ENCODE measurements around the gene MXD4.

DNA sequence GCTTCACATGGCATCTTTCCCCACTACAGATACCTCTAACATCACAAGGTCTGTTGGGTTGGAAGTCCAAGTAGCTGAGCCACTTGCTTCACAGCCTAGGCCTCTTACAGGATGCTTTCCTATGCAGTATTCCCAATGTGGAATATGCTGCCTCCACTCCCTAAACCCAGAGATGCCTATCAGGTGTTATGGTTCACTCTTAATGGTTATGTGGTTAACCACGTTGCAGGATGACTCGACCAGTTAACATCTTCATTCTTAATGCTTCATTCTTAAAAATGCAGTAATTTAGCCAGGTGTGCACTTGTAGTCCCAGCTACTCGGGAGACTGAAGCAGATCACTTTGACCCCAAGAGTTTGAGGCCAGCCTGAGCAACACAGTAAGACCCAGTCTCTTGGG is 44.2 kb downstream of the MXD4 start:
- TF ChIP-seq, protein P1, sequence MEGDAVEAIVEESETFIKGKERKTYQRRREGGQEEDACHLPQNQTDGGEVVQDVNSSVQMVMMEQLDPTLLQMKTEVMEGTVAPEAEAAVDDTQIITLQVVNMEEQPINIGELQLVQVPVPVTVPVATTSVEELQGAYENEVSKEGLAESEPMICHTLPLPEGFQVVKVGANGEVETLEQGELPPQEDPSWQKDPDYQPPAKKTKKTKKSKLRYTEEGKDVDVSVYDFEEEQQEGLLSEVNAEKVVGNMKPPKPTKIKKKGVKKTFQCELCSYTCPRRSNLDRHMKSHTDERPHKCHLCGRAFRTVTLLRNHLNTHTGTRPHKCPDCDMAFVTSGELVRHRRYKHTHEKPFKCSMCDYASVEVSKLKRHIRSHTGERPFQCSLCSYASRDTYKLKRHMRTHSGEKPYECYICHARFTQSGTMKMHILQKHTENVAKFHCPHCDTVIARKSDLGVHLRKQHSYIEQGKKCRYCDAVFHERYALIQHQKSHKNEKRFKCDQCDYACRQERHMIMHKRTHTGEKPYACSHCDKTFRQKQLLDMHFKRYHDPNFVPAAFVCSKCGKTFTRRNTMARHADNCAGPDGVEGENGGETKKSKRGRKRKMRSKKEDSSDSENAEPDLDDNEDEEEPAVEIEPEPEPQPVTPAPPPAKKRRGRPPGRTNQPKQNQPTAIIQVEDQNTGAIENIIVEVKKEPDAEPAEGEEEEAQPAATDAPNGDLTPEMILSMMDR (conservative IDR thresholded peaks at IDR 0.05 in 1 of 2, IDR thresholded peaks at IDR 0.05 in 1 of 2; ENCODE audit: extremely low read depth in 1 of 2, insufficient read depth in 1 of 2, low read depth in 1 of 2, low read length in 2 of 2): no peak
- no peak for TF ChIP-seq EZH2 (IDR thresholded peaks at IDR 0.05; ENCODE audit: borderline replicate concordance, low read length)
